LNCAP (cell line): ENCODE results near the gene ESR1.

ENCODE experiments used
- TF ChIP-seq, protein P1 (sequence below): fragments of 450-650 bp; IDR thresholded peaks from 2 replicates; pipeline ENCODE4 v1.5.1; 2017; ENCODE audit warnings: mild to moderate bottlenecking

Gene ESR1

DNA sequence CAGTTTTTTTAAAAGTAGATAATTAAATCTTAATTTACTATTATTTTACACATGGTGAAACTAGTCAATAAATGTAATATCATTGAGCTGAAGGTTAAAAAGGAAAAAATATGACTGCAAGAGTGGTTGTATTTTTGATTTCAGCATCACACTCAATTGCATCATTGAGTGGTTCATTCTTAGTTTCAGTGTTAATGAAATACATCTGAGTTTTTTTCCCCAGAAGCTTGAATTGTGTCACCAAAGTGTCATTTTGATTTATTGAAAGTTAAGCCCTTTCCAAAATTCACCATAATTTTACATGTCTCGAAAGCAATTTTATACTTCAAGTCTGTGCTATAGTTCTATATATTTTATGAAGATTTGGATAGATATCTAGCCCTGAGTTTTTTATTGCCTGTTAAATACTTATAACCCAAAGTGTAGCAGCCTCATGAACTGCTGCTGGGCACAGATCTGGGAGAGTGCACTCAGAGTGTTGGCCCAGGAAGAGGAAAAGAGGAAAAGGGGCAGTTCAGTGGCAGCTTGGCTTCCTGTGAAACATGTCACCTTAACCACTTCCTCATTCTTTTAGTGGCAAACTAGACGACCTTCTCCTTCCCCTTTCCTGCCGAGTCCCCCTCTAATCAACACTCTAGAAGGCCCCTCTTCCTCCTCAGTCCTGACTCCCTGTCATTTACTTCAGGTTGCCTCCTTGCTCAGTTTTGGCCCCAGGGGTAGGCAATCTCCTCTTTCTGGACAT, 140.7 kb downstream of the ESR1 start:
- TF ChIP-seq, protein P1, sequence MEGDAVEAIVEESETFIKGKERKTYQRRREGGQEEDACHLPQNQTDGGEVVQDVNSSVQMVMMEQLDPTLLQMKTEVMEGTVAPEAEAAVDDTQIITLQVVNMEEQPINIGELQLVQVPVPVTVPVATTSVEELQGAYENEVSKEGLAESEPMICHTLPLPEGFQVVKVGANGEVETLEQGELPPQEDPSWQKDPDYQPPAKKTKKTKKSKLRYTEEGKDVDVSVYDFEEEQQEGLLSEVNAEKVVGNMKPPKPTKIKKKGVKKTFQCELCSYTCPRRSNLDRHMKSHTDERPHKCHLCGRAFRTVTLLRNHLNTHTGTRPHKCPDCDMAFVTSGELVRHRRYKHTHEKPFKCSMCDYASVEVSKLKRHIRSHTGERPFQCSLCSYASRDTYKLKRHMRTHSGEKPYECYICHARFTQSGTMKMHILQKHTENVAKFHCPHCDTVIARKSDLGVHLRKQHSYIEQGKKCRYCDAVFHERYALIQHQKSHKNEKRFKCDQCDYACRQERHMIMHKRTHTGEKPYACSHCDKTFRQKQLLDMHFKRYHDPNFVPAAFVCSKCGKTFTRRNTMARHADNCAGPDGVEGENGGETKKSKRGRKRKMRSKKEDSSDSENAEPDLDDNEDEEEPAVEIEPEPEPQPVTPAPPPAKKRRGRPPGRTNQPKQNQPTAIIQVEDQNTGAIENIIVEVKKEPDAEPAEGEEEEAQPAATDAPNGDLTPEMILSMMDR, result no peak

DNA sequence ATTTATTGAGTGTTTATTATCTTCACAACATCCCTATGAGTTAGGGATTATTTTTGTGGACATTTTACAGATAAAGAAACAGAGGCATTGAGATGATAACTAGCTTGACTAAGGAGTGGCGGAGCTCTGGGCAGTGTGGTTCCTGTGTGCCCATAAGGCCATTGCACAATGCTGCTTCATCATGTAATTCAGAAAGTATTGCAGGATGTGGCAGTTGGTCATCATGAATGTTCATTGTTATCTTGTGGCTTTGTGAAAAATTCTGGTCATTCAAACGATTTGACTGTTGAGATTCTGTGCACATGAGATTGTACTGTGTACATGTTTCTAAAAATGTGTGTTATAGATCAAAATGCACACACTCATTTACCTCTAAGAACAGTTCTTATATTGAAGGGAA, 150.8 kb downstream of the ESR1 start:
- TF ChIP-seq, protein P1, result no peak

DNA sequence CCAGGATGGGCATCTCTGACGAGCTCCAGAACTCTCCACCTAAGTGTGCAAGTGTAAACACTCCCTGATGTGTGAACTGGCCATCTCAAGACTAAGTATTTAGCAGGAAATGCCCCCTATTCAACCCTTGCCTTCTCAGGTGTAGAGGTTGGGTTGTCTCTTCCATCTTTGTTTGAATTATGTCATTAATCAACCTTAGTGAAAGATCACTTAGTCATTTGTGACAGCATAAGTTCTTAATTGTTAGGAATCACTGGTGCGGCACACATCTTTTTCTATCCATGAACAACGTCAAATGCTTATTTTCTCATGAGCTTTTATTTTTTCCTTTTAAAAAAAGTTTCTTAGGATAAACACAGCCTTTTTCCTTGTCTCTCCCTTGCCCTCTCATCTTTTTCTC, 151.6 kb downstream of the ESR1 start:
- TF ChIP-seq, protein P1, result no peak

DNA sequence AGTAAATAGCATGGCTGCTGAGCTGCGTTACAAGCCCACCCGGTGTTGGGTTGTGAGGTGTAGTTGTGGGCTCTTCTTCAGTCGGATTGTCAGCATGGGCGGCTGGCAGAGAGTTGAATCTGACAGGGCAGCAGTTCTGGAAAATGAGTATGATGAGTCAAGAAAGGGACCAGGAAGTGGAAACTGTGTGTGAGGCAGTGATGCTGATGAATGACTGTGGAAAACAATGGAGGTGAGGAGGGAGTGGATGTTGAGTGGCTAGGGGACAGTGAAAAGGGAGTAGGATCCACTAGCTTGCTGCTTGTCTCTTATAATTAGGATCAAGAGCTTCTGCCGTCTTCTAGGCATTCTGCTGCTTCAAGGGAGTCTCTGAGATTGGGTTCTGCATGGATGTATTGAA, 154.3 kb downstream of the ESR1 start:
- TF ChIP-seq, protein P1, result no peak

DNA sequence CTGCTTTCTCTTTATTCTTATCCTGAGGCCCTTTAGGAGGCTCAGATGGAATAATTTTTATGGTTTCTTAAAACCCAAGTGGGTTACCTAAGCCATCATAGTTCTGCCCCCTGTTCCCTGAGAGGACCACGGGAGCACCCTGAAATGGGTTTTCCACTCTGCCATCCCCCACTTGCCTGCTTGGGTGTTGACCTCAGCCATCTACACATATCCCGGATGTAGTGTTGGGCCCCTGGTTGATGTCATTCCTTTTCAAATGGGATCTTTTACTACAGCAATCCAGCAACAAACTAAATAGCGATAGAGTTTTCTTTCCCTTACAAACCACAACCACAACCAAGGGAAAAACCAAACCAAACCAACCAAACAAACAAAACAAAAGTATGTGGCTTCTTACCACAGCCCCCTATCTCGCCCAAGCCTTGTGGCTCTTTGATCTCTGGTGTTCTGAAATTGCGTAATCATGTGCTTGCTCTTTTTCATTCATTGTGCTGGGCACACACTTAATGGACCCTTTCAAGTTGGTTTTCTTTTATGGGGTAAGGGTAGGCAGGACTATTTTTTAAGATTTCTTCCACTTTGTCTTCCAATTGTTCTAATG, 154.9 kb downstream of the ESR1 start:
- TF ChIP-seq, protein P1, result no peak

DNA sequence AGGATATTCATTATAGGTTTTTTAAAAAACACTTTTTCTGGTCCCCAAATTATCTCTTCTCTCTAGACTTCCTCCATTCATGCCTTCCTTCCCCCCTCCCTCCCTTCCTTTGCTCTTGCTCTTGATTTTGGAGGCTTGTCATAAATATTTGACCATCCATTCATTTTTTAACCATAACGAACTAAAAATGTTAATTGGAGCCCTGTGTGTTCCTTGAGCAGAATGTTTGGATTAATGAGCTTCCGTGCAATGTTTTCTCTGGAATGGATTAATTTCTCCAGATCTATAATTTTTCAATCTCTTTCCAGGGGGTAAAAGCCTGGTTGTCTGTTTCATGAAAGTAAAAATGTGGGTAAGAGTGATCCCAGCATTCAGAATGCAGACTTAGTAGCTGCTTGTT, 155.5 kb downstream of the ESR1 start:
- TF ChIP-seq, protein P1, result no peak

DNA sequence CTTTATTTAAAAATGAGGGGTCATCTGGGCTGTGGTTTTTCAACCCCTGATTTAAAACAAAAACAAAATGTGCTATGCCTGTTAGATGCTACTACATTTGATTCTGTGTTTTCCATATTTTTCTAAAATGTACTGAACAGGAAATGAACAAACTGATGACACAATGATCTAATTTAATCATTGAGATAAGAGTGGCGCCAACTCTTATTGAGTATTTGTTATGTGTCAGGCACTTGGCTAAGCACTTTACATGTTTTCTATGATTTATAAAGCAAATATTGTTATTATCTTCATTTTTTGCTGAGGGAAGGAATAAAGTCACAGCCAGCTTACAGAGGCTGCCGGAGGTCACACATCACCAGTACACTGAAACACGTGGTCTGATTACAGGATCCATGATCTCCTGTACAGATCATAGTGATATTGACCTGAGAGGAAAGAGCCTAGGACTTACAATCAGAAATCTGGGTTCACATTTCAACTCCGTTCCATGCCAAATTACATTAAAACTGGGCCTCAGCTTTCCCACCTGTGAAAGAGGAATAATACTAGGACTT, 166.7 kb downstream of the ESR1 start:
- TF ChIP-seq, protein P1, result no peak
